ENCODE data around the gene BUD23.
"Not testable (repeated sequence)": the region's sequence is repeated elsewhere in the genome, so short reads cannot be mapped to it uniquely, and the experiment has no call there.

BUD23 gene

DNA sequence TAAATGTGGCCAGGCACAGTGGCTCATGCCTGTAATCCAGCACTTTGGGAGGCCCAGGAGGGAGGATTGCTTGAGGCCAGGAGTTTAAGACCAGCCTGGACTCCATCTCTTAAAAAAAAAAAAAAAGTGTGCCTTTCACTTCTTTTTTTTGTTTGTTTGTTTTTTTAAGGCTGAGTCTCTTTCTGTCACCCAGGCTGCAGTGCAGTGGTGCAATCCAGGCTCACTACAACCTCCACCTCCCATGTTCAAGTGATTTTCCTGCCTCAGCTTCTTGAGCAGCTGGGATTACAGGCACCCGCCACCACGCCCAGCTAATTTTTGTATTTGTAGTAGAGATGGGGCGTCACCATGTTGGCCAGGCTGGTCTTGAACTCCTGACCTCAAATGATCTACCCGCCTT lies 38.8 kb downstream of the BUD23 start:
- not testable (repeated sequence) for DNase-seq

DNA sequence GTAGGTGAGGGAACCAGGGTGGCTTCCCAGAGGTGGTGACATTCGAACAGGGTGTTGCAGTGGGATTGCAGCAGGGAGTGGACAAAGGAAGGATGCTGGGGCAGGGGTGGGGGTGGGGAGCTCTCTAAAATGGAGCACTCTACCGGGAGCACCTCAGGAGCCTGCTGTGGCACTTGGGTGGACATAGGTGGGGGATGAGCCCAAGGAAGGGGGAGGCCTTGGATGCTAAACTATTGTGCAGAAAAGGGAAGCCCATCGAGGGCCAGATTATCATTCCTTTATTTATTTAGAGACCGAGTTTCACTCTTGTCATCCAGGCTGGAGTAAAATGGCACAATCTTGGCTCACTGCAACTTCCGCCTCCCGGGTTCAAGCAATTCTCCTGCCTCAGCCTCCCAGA lies 39.4 kb downstream of the BUD23 start:
- no peak for DNase-seq

DNA sequence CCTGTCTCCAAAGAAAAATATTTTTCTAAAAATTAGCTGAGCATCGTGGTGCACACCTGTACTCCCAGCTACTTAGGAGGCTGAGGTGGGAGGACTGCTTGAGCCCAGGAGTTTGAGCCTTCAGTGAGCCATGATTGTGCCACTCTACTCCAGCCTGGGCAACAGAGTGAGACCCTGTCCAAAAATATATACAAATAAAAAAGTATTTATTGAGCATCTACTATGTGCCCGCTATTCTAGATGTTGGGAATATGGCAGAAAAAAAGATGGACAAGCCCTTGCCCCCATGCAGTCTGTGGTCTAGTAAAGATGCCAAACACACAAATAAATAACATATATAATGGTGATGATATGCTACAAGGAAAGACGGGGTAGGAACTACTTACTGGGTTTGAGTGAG lies 40.4 kb downstream of the BUD23 start:
- DNase-seq = no peak

DNA sequence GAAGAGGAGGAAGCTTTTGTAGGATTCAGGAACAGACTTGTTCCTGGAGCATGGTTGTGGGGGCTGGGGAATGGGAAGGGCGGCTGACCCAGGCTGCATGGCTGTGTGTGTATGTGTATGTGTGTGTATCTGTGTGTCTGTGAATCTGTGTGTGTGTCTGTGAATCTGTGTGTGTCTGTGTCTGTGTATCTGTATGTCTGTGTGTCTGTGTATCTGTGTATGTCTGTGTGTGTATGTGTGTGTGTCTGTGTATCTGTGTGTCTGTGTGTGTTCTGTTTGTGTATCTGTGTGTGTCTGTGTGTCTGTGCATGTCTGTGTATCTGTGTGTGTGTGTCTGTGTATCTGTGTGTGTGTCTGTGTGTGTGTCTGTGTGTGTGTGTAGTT lies 42.7 kb downstream of the BUD23 start:
- no peak for DNase-seq

DNA sequence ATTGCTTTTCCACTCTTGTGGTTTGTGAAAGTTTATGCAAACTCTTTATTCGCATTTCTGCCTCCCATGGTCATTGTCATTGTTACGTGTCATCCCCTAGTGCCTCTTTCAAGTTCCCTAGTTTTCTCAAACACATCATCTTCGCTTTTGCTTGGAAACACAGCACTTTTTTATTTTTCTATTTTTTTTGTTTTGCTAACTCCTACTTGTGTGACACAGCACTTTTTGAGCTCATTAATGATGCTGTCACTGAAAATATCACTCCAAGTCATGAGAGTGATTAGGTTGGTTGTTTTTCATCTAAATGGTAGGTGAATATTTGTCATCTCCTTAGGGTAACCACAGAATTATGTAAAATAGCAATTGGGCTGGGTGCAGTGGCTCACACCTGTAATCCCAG lies 44.6 kb downstream of the BUD23 start:
- DNase-seq = no peak

DNA sequence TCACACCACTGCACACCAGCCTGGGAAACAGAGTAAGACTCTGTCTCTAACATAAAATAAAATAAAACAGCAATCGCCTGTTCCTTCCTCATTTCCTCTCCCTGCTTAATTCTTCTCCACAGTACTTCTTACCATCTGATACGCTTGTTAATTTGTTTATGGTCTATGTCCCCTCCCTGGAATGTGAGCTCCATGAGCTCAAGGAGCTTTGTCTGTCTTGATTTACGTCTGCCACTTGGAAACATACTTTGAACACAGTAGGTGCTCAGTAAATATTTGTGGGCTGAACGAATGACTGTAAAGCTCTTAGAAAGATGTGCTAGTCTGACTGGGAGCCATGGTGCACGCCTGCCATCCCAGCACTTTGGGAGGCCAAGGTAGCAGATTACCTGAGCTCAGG lies 45.2 kb downstream of the BUD23 start:
- no peak for DNase-seq

DNA sequence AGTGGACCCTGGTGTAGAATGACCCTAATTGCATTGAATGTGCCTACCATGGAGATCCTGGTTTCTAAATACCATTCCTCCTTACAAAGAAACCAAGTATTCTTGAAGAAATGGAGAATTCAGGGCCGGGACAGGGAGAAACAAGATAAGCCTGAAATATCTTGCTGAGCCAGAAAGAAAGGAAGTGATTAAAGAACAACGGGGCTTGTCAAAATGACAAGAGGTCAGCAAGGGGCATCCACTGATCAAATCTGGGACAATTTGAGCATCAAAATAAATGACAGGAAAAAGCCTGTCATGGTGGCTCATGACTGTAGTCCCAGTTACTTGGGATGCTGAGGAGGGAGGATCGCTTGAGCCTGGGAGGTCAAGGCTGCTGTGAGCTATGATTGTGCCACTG lies 47.1 kb downstream of the BUD23 start:
- DNase-seq = no peak

DNA sequence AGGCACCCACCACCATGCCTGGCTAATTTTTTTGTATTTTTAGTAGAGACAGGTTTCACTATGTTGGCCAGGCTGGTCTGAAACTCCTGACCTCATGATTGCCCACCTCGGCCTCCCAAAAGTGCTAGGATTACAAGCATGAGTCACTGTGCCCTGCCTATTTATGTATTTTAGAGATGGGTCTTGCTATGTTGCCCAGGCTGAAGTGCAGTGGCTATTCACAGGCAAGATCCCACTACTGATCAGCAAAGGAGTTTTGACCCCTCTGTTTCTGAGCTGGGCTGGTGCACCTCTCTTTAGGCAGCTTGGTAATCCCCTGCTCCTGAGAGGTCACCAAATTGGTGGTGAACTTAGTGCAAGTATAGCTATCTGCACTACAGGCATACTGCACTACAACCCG lies 49.0 kb downstream of the BUD23 start:
- no peak for DNase-seq

DNA sequence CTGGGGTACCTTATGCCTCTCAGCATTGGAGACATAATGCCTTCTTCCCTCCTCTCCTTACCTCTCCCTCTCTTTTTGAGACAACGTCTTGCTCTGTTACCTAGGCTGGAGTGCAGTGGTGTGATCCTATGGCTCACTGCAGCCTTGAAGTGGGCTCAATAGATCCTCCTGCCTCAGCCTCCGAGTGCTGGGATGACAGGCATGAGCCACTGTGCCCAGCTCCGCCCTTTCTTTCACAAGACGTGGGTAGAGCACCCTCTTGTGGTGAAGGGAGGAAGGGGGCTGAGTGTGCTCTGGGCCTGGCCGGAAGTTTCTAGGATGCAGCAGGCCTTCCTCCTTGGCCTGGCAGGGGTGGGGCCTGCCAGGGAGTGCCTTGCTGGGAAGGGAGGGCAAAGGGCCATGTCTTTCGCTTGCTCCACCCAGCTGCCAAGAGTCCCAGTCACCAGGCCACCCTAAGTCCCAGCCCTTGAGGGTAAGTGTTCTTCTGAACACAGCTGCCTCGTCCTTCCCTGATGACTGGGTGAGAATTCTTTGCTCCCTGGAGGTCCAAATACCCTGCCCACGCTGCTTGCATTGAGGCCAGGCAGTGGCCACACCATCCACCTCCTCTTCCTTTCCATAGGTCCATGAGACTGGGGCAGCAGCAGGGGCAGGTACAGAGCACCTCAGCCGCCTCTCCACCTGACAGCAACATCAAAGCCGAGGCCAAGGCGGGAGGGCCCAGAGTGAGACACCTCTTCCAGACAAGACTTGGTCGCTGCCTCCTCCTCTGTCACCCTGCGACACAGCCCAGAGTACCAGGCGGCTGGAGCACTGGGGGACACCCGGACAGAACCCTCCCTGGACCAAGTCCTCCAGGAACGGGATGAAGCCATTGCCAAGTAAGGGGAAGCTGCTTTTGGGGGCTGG lies 51.5 kb downstream of the BUD23 start:
- DNase-seq = peak; percentile 80 to 81

DNA sequence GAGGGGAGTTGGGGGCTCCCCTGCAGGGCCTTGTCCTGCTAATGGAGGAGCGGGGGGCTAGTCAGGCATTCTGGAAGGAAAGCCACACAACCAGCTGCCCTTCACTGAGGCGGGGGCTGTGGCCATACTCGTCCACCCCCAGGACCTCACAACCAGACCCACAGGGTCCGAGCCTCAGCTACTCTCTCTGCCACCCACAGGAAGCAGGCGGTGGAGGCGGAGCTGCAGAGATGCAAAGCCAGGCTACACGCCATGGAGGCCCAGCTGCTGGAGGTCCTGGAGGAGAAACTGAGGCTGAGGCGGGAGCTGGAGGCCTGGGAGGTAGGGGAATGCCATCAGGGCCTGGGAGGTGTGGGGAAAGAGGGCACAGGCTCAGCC lies 52.1 kb downstream of the BUD23 start:
- no peak for DNase-seq

DNA sequence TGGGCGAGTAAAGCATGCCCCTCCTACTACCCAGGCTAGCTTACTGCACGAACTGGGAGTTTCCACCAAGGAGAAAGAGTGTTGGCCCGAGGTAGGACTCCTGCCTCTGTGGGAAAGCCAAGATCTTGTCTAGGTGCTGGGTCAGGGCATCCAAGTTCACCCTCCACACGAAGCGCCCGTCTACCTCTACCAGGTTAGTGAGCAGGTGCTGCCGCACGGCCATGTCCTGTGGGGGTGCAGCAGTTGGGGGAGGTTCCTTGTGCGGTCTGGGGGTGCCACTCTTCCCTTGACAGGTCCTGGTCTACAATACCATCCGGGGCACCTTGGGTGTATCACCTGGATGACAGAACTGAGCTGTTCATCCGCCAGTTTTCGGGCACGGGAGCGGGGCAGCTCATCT lies 53.5 kb downstream of the BUD23 start:
- DNase-seq = no peak

DNA sequence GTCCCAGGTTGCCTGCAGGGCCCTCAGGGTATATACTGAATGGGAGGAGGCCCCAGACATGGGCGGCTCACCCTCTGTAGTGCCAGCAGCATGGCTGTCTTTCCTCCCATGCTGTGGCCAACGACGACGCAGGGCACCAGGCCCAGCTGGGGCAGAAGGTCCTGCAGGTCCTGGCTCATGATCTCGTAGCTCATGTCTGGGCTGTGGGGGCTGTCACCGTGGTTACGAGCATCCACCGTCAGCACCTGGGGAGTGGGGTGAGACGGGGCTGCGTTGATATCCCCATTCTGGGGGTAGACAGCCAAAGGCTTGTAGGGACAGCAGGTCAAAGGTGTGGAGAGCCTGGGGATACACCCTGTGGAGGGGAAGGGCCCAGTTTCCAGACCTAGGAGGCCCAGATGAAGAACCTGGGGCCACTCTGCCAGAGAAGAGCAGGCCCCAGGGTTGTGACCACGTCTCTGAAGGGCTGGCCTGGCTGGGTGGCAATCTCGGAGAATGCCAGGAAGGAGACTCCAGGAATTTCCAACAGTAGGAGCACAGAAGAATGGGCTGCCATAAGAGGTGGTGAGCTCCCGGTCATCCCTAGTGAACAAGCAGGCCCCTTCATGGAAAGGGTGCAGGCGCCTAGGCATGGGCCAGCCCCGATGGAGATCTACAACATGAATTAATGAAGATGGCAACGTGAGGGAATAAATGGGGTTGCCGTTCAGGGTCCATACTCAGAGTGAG lies 54.3 kb downstream of the BUD23 start:
- no peak for DNase-seq

DNA sequence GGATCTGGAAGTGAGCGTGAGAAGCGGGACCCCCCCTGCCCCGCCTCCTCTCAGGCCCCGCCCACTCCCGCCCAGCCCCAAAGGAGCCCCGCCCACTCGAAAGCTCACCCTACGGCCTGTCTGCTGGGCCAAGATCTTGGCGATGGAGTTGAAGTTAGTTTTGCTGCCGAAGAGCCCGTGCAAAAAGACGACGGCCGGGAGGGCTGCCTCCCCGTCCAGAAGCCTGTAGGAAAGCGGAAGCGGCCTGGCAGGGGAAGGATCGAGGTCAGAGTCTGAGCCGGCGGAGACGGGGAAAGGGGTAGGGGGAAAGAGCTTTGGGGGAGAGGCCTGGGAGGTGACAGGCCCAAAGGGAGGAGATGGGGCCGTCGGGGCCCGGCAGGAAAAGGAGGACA lies 54.8 kb downstream of the BUD23 start:
- peak; percentile 61 to 63 for DNase-seq

DNA sequence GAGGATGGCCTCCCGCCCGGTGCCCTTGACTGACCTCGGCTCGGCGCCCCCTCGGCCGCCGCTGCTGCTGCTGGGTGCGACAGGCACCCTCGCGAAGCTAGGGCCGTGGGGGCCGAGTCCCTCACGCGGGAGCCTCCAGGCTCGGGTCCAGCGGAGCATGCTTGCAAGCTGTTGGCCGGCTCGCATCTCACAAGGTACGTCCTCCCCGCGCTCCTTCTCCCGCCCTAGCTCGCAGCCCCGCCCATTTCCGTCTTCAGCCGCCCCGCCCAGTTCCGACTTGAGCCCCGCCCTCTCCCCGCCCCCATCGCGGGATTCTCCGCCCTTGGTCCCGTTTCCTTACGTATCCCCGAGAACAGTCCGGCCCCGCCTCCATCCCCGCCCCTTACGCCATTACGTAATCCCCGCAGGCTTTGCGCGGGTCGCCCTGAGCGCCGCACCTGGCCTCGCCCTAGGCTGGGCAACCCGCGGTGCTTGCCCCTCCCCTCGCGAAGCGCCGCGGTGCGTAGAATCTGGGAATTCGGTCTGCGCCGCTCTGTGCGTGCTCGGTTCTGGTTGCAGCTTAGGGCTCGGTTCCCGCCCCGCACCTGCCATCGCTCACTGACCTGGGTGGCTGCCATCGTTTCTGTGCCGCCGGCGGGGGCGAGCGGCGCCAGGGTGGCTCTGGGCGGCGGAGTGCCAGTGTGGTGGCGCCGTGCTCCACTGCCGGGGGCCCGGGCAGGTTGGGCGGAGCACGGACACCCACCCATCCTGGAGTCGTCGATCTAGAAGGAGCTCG lies 55.4 kb downstream of the BUD23 start, which contains the start of gene ABHD11:
Gene ABHD11, minus strand, starts transcription at position 191 of the 775 bp plus-strand sequence. Its CDS starts 32 bp downstream, at position 159.
- peak; percentile 99 to 100 for DNase-seq

DNA sequence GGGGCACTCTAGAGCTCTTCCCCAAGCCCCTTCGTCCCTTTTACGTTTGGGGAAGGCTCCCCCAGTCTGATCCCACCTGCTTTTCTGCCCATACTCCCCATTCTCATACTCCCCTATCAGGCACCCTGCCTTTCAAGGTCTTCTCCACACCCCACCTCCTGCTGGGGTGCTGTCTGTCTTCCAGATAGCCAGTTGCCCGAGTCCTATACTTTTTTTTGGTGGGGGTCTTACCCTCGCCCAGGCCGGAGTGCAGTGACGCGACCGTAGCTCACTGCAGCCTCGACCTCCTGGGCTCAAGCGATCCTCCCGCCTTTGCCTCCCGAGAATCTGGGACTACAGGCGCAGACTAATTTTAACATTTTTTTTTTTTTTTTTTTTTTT lies 56.0 kb downstream of the BUD23 start:
- no peak for DNase-seq

DNA sequence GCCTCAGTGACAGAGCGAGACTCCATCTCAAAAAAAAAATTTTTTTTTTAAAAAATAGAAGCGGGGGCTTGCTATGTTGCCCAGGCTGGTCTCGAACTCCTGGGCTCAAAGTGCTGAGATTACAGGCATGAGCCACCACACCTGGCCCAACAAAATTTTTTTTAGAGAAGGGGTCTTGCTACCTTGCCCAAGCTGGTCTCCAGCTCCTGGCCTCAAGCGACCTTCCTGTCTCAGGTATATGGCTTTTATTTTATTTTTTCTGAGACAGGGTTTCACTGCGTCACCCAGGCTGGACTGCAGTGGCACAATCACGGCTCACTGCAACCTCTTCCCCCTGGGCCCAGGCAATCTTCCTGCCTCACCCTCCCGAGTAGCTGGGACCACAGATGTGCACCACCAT lies 56.8 kb downstream of the BUD23 start:
- DNase-seq = no peak

DNA sequence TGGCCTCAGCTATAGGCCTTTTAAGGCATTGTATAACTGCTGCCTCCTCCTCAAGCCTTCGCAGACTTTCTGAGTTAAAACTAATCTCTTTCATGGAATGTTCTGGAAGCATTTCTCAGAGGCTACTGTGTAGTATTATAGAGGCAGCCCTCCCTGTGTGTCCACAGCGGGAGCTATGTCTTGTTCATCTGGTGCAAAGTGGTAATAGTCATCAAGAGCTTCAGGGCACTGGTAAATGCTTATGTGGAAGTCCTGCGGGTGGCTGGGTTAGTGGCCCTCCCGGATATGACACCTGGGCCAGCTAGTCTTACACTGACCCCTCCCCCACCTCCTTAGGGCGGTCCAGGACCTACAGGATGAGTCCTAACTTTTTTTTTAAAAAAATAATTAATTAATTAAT lies 57.4 kb downstream of the BUD23 start:
- no peak for DNase-seq

DNA sequence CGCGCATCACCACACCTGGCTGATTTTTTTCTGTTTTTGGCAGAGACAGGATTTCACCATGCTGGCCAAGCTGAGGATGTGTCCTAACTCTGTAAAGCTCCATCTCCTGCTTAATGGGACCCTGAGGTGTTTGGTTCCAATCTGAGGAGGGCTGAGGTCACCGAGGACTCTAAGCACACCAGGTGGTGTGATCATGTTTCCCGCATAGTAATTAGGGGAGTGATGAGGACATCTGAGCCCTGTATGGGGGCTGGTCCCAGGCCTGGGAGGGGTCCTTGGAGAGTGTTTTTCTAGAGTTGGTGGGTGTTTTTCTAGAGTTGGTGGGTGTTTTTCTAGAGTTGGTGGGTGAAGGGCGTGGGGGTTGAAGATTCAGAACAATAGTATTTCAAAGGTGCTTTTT lies 58.2 kb downstream of the BUD23 start:
- DNase-seq = no peak

DNA sequence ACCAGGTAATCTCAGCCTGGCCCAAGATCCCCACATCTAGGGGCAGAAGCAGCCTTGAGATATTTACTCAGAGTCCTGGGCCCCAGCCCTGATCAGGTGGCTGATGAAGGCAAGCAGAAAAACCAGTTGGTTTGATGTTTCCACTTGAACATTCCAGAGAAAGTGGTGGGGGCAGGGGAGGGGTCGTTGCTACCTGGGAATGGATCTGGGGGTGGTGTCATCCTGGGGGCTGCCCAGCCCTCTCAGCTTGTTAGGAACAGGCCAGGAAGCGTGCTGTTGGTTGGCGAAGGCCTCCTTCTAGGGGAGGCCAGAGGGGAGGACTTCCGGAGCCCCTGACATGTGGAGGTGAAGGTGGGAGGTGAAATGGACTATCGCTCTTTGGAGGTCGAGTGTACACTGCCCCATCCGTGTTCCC lies 58.9 kb downstream of the BUD23 start:
- DNase-seq = no peak

DNA sequence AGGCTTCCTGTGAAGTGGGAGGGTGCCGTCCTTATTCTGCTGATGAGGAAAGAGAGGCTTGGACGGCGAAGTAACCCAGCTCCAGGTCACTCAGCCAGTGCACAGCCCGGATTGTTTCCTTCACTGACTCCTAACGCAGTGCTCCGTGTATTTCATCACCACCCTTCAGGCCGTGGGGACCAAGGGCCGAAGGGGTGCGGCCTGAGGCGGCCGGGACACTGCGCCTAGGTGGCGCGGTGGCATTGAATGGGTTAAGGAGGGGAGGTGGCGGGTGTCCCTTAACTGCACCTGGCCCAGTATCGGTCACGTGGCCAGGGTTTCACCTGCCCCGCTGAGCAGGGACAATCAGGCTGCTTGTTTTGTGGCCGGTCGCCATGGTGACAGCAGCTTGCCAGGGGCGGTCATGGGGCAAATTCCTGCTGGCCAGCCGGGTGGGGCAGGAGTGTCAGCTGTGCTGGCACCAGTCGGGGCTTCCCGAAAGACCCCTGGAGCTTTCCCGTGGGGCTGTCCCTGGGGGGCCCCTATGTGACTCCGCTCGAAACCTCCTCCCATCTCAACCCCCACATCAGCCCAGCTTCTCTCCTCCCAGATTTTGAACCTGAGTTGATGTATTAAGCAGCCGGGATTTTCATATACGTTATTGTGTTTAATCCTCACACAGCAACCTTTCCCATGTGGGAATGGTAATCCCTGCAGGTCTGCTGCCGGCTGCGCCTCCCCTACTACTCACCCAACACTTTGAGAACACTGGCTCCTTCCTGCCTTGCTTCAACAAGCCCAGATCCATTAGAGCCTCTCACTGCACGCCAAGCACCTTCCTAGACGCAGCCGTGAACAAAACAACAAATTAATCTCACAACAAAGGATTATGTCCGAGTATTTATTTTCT lies 59.6 kb downstream of the BUD23 start:
- no peak for DNase-seq

DNA sequence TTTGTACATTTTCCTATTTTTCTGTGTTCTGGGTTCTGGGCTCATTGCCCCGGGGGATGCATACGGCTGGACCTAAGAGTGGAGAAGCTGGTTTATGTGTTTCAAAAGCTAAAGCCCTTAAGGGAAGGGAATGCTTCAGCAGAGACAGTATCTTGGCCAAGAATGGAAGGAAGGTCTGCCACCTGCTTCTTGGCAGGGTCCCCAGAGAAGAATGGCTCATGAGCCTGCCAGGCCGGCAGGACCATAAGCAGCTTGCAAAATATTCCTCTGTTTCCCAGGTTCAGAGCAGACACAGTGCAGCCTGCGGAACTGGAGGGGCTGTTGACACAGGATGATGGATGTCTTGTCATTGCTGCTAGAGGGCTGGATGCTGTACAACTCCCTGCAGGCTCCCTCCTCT lies 63.0 kb downstream of the BUD23 start:
- no peak for DNase-seq
